Measurements from ENCODE around the gene SSBP4. TPM values are rescaled to one million over a fixed set of nuclear protein-coding genes. Genes with fewer than 3 reads are reported as not detected.

The SSBP4 gene
- total and polyA plus RNA-seq, 3 donors from 2014 or later, result 80.5 to 118 (median 90.3) TPM

GRCh38 chr19:18469069-18469846 lies 50.1 kb downstream of the SSBP4 start:
- H3K4me3 ChIP-seq, result no peak overlapping the region

GRCh38 chr19:18470787-18471186 lies 51.6 kb downstream of the SSBP4 start:
- H3K36me3 ChIP-seq (ENCODE audit: low read depth, missing control alignments), result no peaks in the 10 kb centered on the region
- intact Hi-C loops (cut with DNase I; ENCODE audit: low total_unique reads), result no loop called here
- DNase-seq, result no peak
- 49 to 78% methylated on average over 2 of the region's 2 CpGs for WGBS, 2 donors
- no peaks in the 10 kb centered on the region for H3K27me3 ChIP-seq
- H3K9me3 ChIP-seq, result no peaks in the 10 kb centered on the region
- H3K4me3 ChIP-seq, result no peak overlapping the region
- H3K27ac ChIP-seq, result no peak overlapping the region
- TF ChIP-seq CTCF (IDR thresholded peaks at IDR 0.05), result no peak
- TF ChIP-seq POLR2A (IDR thresholded peaks at IDR 0.05), result no peak
- peaks cover 26% of the 10 kb centered on the region for H3K4me1 ChIP-seq

More at GRCh38 chr19:18469069-18469846, 50.1 kb downstream of the SSBP4 start:
- intact Hi-C loops (cut with DNase I; ENCODE audit: low total_unique reads), result no loop called here
- H3K4me1 ChIP-seq, result peaks cover 41% of the 10 kb centered on the region
- H3K9me3 ChIP-seq, result no peaks in the 10 kb centered on the region
- H3K27me3 ChIP-seq, result no peaks in the 10 kb centered on the region
- DNase-seq, result peak; percentile 73
- no peaks in the 10 kb centered on the region for H3K36me3 ChIP-seq (ENCODE audit: low read depth, missing control alignments)
- WGBS, 2 donors, result 83 to 88% methylated on average over 16 to 28 of the region's 28 CpGs
- TF ChIP-seq POLR2A (IDR thresholded peaks at IDR 0.05) (no peak), CTCF (IDR thresholded peaks at IDR 0.05) (peak; percentile 68 to 79 (median 74))
- no peak overlapping the region for H3K27ac ChIP-seq

GRCh38 chr19:18473003-18473705 lies 54.0 kb downstream of the SSBP4 start:
- DNase-seq, result peak; percentile 72
- 58 to 70% methylated on average over 8 of the region's 8 CpGs for WGBS, 2 donors
- intact Hi-C loops (cut with DNase I; ENCODE audit: low total_unique reads), result no loop called here

GRCh38 chr19:18473706-18474087 lies 54.5 kb downstream of the SSBP4 start:
- H3K27me3 ChIP-seq, result no peaks in the 10 kb centered on the region
- no peak overlapping the region for H3K4me3 ChIP-seq
- no peaks in the 10 kb centered on the region for H3K9me3 ChIP-seq
- DNase-seq, result no peak
- no peaks in the 10 kb centered on the region for H3K36me3 ChIP-seq (ENCODE audit: low read depth, missing control alignments)
- H3K4me1 ChIP-seq, result peaks cover 26% of the 10 kb centered on the region
- 89% methylated on average over 8 of the region's 8 CpGs for WGBS, 2 donors
- peak overlapping the region in 1 of 2 donors; percentile 68 for H3K27ac ChIP-seq
- no peak for TF ChIP-seq CTCF (IDR thresholded peaks at IDR 0.05)
- intact Hi-C loops (cut with DNase I; ENCODE audit: low total_unique reads), result no loop called here

More at GRCh38 chr19:18473003-18473705, 54.0 kb downstream of the SSBP4 start:
- H3K9me3 ChIP-seq, result no peaks in the 10 kb centered on the region
- TF ChIP-seq POLR2A (IDR thresholded peaks at IDR 0.05), result no peak
- no peak for TF ChIP-seq CTCF (IDR thresholded peaks at IDR 0.05)
- peaks cover 24% of the 10 kb centered on the region for H3K4me1 ChIP-seq
- H3K4me3 ChIP-seq, result no peak overlapping the region
- H3K36me3 ChIP-seq (ENCODE audit: low read depth, missing control alignments), result no peaks in the 10 kb centered on the region
- H3K27me3 ChIP-seq, result no peaks in the 10 kb centered on the region
- H3K27ac ChIP-seq, result peak overlapping the region in 1 of 2 donors; percentile 68

Measured in testis (tissue), 3 donors.